ENCODE measurements around the gene COPS7B.

GRCh38 chr2:231752061-231752460, 34.2 kb upstream of the COPS7B start:
- TF ChIP-seq BHLHE40 (IDR thresholded peaks at IDR 0.05; ENCODE audit: low read depth, low read length) (no peak), MYC (IDR thresholded peaks at IDR 0.05; ENCODE audit: borderline replicate concordance, low read length) (no peak)

All from A549 (cell line).